HG03095 (cell line): ENCODE measurements around the gene ADH5.
"Not testable (repeated sequence)": the region's sequence is repeated elsewhere in the genome, so short reads cannot be mapped to it uniquely, and the experiment has no call there.

Experiments
- ATAC-seq: cut with Tn5 transposase; IDR thresholded peaks from one replicate; pipeline ENCODE4 v1.9.1; 2021; ENCODE audit warnings: moderate library complexity; ENCODE audit not compliant: unreplicated experiment

ADH5 gene

GRCh38 chr4:99088023-99088449 is 552 bp downstream of the ADH5 start:
- peak; percentile 20 for ATAC-seq

- no peak for ATAC-seq
Observed at GRCh38 chr4:99084595-99084994, 4.0 kb downstream of the ADH5 start.

GRCh38 chr4:99082192-99082591 is 6.4 kb downstream of the ADH5 start:
- no peak for ATAC-seq

GRCh38 chr4:99080869-99081268 is 7.7 kb downstream of the ADH5 start:
- not testable (repeated sequence) for ATAC-seq

- no peak for ATAC-seq
Observed at GRCh38 chr4:99079625-99080295, 8.8 kb downstream of the ADH5 start.

- ATAC-seq: no peak
Observed at GRCh38 chr4:99078931-99079624, 9.5 kb downstream of the ADH5 start.

GRCh38 chr4:99078336-99078735 is 10.3 kb downstream of the ADH5 start:
- ATAC-seq: no peak

- ATAC-seq: no peak
Observed at GRCh38 chr4:99077177-99077576, 11.4 kb downstream of the ADH5 start.

- ATAC-seq: no peak
Observed at GRCh38 chr4:99076292-99076976, 12.2 kb downstream of the ADH5 start.

GRCh38 chr4:99074816-99075215 is 13.8 kb downstream of the ADH5 start:
- ATAC-seq: no peak

GRCh38 chr4:99071159-99071558 is 17.4 kb downstream of the ADH5 start:
- ATAC-seq: no peak

GRCh38 chr4:99067617-99068016 is 21.0 kb downstream of the ADH5 start:
- ATAC-seq: no peak

- not testable (repeated sequence) for ATAC-seq
Observed at GRCh38 chr4:99065521-99065920, 23.1 kb downstream of the ADH5 start.

- no peak for ATAC-seq
Observed at GRCh38 chr4:99062120-99062519, 26.5 kb downstream of the ADH5 start.

- ATAC-seq: no peak
Observed at GRCh38 chr4:99061048-99061700, 27.4 kb downstream of the ADH5 start.

- no peak for ATAC-seq
Observed at GRCh38 chr4:99059550-99059949, 29.0 kb downstream of the ADH5 start.

GRCh38 chr4:99058228-99058627 is 30.4 kb downstream of the ADH5 start:
- no peak for ATAC-seq

- ATAC-seq: peak; percentile 50
Observed at GRCh38 chr4:99054428-99054994, 34.1 kb downstream of the ADH5 start.

- no peak for ATAC-seq
Observed at GRCh38 chr4:99052902-99053301, 35.7 kb downstream of the ADH5 start.

- no peak for ATAC-seq
Observed at GRCh38 chr4:99047710-99048109, 40.9 kb downstream of the ADH5 start.

GRCh38 chr4:99043346-99043745 is 45.2 kb downstream of the ADH5 start:
- ATAC-seq: no peak
